ENCODE data around the gene HHIPL1. TPM values are rescaled to one million over a fixed set of nuclear protein-coding genes. Genes with fewer than 3 reads are reported as not detected.

Gene HHIPL1
- total and polyA plus RNA-seq, 2 donors (not counting 3 experiments of a cell fraction or from before 2014, with no cell fraction given) = 1.3 to 2.1 TPM

GRCh38 chr14:99601361-99601831 is 43.5 kb upstream of the HHIPL1 start:
- no TSS peak for BruUV-seq (replicated peaks)
- Histone ChIP-seq H3K4me1 (ENCODE audit: control insufficient read depth, extremely low read depth, insufficient read depth, low read length) (peaks cover 30% of the 10 kb centered on the region), H3K9me1 (replicated peaks; ENCODE audit: control insufficient read depth, extremely low read depth, insufficient read depth, low read length) (no peaks in the 10 kb centered on the region), H3K4me3 (replicated peaks in 1 of 3; ENCODE audit: insufficient read depth in 1 of 3, low read depth in 1 of 3, low read length in 3 of 3) (no peak overlapping the region), H2AFZ (ENCODE audit: low read depth, low read length) (no peak overlapping the region), H3K9ac (replicated peaks; ENCODE audit: extremely low read depth, insufficient read depth, low read length) (no peak overlapping the region), H4K20me1 (replicated peaks; ENCODE audit: control insufficient read depth, extremely low read depth, insufficient read depth, low read length) (no peaks in the 10 kb centered on the region), H3K27ac (ENCODE audit: insufficient read depth, low read depth, low read length) (no peak overlapping the region), H3K27me3 (ENCODE audit: control insufficient read depth in 2 of 2, insufficient read depth in 2 of 2, low read length in 2 of 2) (peaks cover 0 to 5% of the 10 kb centered on the region in 2 experiments), H3K9me3 (replicated peaks; ENCODE audit: control insufficient read depth, insufficient read depth, low read length) (no peaks in the 10 kb centered on the region), H3K36me3 (ENCODE audit: control insufficient read depth in 2 of 2, extremely low read depth in 1 of 2, insufficient read depth in 2 of 2, low read length in 2 of 2) (no peaks in the 10 kb centered on the region), H3K4me2 (ENCODE audit: insufficient read depth, low read length) (no peak overlapping the region), H3K79me2 (ENCODE audit: control insufficient read depth, insufficient read depth, low read length) (no peaks in the 10 kb centered on the region)
- no peak for FAIRE-seq
- POLR2A ChIA-PET = no interaction called here
- TF ChIP-seq, protein P1, sequence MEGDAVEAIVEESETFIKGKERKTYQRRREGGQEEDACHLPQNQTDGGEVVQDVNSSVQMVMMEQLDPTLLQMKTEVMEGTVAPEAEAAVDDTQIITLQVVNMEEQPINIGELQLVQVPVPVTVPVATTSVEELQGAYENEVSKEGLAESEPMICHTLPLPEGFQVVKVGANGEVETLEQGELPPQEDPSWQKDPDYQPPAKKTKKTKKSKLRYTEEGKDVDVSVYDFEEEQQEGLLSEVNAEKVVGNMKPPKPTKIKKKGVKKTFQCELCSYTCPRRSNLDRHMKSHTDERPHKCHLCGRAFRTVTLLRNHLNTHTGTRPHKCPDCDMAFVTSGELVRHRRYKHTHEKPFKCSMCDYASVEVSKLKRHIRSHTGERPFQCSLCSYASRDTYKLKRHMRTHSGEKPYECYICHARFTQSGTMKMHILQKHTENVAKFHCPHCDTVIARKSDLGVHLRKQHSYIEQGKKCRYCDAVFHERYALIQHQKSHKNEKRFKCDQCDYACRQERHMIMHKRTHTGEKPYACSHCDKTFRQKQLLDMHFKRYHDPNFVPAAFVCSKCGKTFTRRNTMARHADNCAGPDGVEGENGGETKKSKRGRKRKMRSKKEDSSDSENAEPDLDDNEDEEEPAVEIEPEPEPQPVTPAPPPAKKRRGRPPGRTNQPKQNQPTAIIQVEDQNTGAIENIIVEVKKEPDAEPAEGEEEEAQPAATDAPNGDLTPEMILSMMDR (IDR thresholded peaks at IDR 0.05; ENCODE audit: extremely low read depth in 1 of 2, insufficient read depth in 1 of 2, low read depth in 1 of 2, low read length in 2 of 2) = no peak
- TF ChIP-seq JUN (IDR thresholded peaks at IDR 0.05; ENCODE audit: borderline replicate concordance, insufficient read depth, insufficient read length, low read depth) (no peak), FOS (IDR thresholded peaks at IDR 0.05; ENCODE audit: borderline replicate concordance, insufficient read depth, low read length) (no peak), POLR2A (IDR thresholded peaks at IDR 0.05; ENCODE audit: low read depth, low read length) (no peak), GATA2 (IDR thresholded peaks at IDR 0.05; ENCODE audit: insufficient read depth, insufficient read length, low read depth, low read length) (no peak), EZH2 (IDR thresholded peaks at IDR 0.05; ENCODE audit: borderline replicate concordance, low read depth, low read length, severe bottlenecking) (no peak), MYC (IDR thresholded peaks at IDR 0.05; ENCODE audit: low read depth, low read length) (no peak), POLR2AphosphoS5 (IDR thresholded peaks at IDR 0.05; ENCODE audit: insufficient read depth, low read depth, low read length) (no peak)
- TF ChIP-seq, protein P2, sequence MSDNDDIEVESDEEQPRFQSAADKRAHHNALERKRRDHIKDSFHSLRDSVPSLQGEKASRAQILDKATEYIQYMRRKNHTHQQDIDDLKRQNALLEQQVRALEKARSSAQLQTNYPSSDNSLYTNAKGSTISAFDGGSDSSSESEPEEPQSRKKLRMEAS (IDR thresholded peaks at IDR 0.05; ENCODE audit: insufficient read depth, insufficient read length) = no peak
- dilution Hi-C loops (cut with MboI; ENCODE audit: extremely low pct_ligation_motif_present, low sequenced_read_pairs) = no loop called here
- intact Hi-C loops (cut with micrococcal nuclease) = loop anchor here (5.0 kb wide), 1 partner anchor 151 kb away; no protein-coding TSS in a partner anchor
- DNase-seq (ENCODE audit: low read depth, low spot score) = no peak
- CTCF ChIA-PET = interaction anchor here (0.9 to 8.0 kb wide), 10 partner anchors 8 to 78 kb away, joined by 3 to 61 read pairs (median 4); no protein-coding TSS in a partner anchor

Measured in endothelial cell of umbilical vein (primary cell).